HG03064 (cell line): ENCODE results near the gene CCDC187.

Source experiments
- ATAC-seq: cut with Tn5 transposase; IDR thresholded peaks from one replicate; pipeline ENCODE4 v1.9.1; 2021; ENCODE audit warnings: low read depth; ENCODE audit not compliant: unreplicated experiment

The CCDC187 gene

GRCh38 chr9:136232969-136233368, 70.9 kb downstream of the CCDC187 start:
- ATAC-seq: no peak

- ATAC-seq: no peak
Observed at GRCh38 chr9:136231478-136232297, 72.2 kb downstream of the CCDC187 start.

GRCh38 chr9:136230773-136231172, 73.1 kb downstream of the CCDC187 start:
- ATAC-seq: no peak

- ATAC-seq: no peak
Observed at GRCh38 chr9:136230365-136230764, 73.5 kb downstream of the CCDC187 start.

GRCh38 chr9:136229096-136230065, 74.5 kb downstream of the CCDC187 start:
- no peak for ATAC-seq

- no peak for ATAC-seq
Observed at GRCh38 chr9:136228107-136228875, 75.6 kb downstream of the CCDC187 start.

- ATAC-seq: no peak
Observed at GRCh38 chr9:136226680-136227407, 77.0 kb downstream of the CCDC187 start.

- no peak for ATAC-seq
Observed at GRCh38 chr9:136225748-136226679, 77.9 kb downstream of the CCDC187 start.

GRCh38 chr9:136225366-136225747, 78.5 kb downstream of the CCDC187 start:
- no peak for ATAC-seq

GRCh38 chr9:136223871-136224640, 79.8 kb downstream of the CCDC187 start:
- ATAC-seq: no peak

- ATAC-seq: no peak
Observed at GRCh38 chr9:136222906-136223285, 81.0 kb downstream of the CCDC187 start.

GRCh38 chr9:136222166-136222905, 81.6 kb downstream of the CCDC187 start:
- no peak for ATAC-seq

GRCh38 chr9:136220017-136220729, 83.7 kb downstream of the CCDC187 start:
- ATAC-seq: no peak

GRCh38 chr9:136219276-136219675, 84.6 kb downstream of the CCDC187 start:
- no peak for ATAC-seq

- ATAC-seq: no peak
Observed at GRCh38 chr9:136218673-136219072, 85.2 kb downstream of the CCDC187 start.

- no peak for ATAC-seq
Observed at GRCh38 chr9:136218271-136218670, 85.6 kb downstream of the CCDC187 start.
